Measurements from ENCODE around the gene ALDH1A1.

DNA sequence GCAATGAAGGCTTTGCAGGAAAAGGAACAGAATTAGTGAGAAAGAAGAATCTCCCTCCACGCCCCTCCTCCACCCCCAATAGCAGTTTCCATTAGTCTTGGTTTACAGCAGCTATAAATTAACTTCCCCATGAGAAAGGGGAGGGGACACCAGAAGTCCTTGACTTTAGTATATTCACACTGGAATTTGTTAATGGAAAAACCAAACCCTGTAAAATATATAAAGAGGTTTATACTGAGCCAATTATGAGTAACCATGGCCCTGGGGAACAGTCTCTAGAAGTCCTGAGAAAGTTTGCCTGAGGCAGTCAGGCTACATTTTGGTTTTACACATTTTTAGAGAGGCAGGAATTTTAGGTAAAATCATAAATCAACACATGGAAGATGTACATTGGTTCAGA is 88.5 kb downstream of the ALDH1A1 start:
- TF ChIP-seq POLR2AphosphoS5 (IDR thresholded peaks at IDR 0.05; ENCODE audit: low read depth, low read length) (no peak), SIN3A (IDR thresholded peaks at IDR 0.05; ENCODE audit: borderline replicate concordance, insufficient read depth, low read length) (no peak), TAF1 (IDR thresholded peaks at IDR 0.05; ENCODE audit: borderline replicate concordance, insufficient read depth, low read length) (no peak), FOXP2 (optimal IDR thresholded peaks at IDR 0.05; ENCODE audit: borderline replicate concordance, extremely low read depth, extremely low read length, insufficient read depth) (no peak)
- TF ChIP-seq, protein P1, sequence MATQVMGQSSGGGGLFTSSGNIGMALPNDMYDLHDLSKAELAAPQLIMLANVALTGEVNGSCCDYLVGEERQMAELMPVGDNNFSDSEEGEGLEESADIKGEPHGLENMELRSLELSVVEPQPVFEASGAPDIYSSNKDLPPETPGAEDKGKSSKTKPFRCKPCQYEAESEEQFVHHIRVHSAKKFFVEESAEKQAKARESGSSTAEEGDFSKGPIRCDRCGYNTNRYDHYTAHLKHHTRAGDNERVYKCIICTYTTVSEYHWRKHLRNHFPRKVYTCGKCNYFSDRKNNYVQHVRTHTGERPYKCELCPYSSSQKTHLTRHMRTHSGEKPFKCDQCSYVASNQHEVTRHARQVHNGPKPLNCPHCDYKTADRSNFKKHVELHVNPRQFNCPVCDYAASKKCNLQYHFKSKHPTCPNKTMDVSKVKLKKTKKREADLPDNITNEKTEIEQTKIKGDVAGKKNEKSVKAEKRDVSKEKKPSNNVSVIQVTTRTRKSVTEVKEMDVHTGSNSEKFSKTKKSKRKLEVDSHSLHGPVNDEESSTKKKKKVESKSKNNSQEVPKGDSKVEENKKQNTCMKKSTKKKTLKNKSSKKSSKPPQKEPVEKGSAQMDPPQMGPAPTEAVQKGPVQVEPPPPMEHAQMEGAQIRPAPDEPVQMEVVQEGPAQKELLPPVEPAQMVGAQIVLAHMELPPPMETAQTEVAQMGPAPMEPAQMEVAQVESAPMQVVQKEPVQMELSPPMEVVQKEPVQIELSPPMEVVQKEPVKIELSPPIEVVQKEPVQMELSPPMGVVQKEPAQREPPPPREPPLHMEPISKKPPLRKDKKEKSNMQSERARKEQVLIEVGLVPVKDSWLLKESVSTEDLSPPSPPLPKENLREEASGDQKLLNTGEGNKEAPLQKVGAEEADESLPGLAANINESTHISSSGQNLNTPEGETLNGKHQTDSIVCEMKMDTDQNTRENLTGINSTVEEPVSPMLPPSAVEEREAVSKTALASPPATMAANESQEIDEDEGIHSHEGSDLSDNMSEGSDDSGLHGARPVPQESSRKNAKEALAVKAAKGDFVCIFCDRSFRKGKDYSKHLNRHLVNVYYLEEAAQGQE (IDR thresholded peaks at IDR 0.05; ENCODE audit: insufficient read depth in 1 of 2, low read depth in 2 of 2, low read length in 2 of 2) = no peak
